ENCODE results near the gene GAPDHS. TPM values are rescaled to one million over a fixed set of nuclear protein-coding genes. Genes with fewer than 3 reads are reported as not detected.

The GAPDHS gene
- total RNA-seq, 2 donors from 2014 or later = 13.4 TPM; not detected in 1

- Histone ChIP-seq H3K36me3 (no peaks in the 10 kb centered on the region), H3K4me1 (replicated peaks) (no peaks in the 10 kb centered on the region), H3K27ac (no peak overlapping the region), H3K9me3 (no peaks in the 10 kb centered on the region), H3K27me3 (replicated peaks; ENCODE audit: insufficient read depth) (peaks cover 4% of the 10 kb centered on the region), H3K4me3 (no peak overlapping the region)
- intact Hi-C loops (cut with DNase I) = no loop called here
- 87% methylated on average over 16 of the region's 16 CpGs for WGBS
- no peak for DNase-seq (ENCODE audit: low spot score)
- TF ChIP-seq CTCF (IDR thresholded peaks at IDR 0.05) (no peak), POLR2AphosphoS5 (IDR thresholded peaks at IDR 0.05) (no peak), POLR2A (IDR thresholded peaks at IDR 0.05) (no peak)
These were observed 23.7 kb downstream of the GAPDHS start for GRCh38 chr19:35556846-35557538.

GRCh38 chr19:35557539-35558399, 24.5 kb downstream of the GAPDHS start:
- DNase-seq (ENCODE audit: low spot score) = peak; percentile 42
- no peak for TF ChIP-seq POLR2AphosphoS5 (IDR thresholded peaks at IDR 0.05)
- TF ChIP-seq CTCF (IDR thresholded peaks at IDR 0.05) = no peak
- no peak for TF ChIP-seq POLR2A (IDR thresholded peaks at IDR 0.05)
- peaks cover 4% of the 10 kb centered on the region for H3K27me3 ChIP-seq (replicated peaks; ENCODE audit: insufficient read depth)

GRCh38 chr19:35558400-35559280, 25.4 kb downstream of the GAPDHS start:
- peaks cover 6% of the 10 kb centered on the region for H3K27me3 ChIP-seq (replicated peaks; ENCODE audit: insufficient read depth)
- 30% methylated on average over 45 of the region's 53 CpGs for WGBS
- peak overlapping the region in 1 of 2 donors; percentile 24 for H3K4me3 ChIP-seq
- no peak for TF ChIP-seq CTCF (IDR thresholded peaks at IDR 0.05)
- no peak for TF ChIP-seq POLR2A (IDR thresholded peaks at IDR 0.05)
- TF ChIP-seq POLR2AphosphoS5 (IDR thresholded peaks at IDR 0.05) = no peak
- no peak for DNase-seq (ENCODE audit: low spot score)
- H3K4me1 ChIP-seq (replicated peaks) = no peaks in the 10 kb centered on the region
- H3K9me3 ChIP-seq = no peaks in the 10 kb centered on the region
- H3K27ac ChIP-seq = no peak overlapping the region
- intact Hi-C loops (cut with DNase I) = no loop called here
- H3K36me3 ChIP-seq = no peaks in the 10 kb centered on the region

More at GRCh38 chr19:35557539-35558399, 24.5 kb downstream of the GAPDHS start:
- no peaks in the 10 kb centered on the region for H3K36me3 ChIP-seq
- 4% methylated on average over 49 of the region's 60 CpGs for WGBS
- peak overlapping the region in 1 of 2 donors; percentile 24 for H3K4me3 ChIP-seq
- no peaks in the 10 kb centered on the region for H3K9me3 ChIP-seq
- no peaks in the 10 kb centered on the region for H3K4me1 ChIP-seq (replicated peaks)
- no peak overlapping the region for H3K27ac ChIP-seq
- intact Hi-C loops (cut with DNase I) = no loop called here

- H3K4me3 ChIP-seq = no peak overlapping the region
- peaks cover 8% of the 10 kb centered on the region for H3K27me3 ChIP-seq (replicated peaks; ENCODE audit: insufficient read depth)
- H3K27ac ChIP-seq = no peak overlapping the region
- TF ChIP-seq POLR2AphosphoS5 (IDR thresholded peaks at IDR 0.05) = no peak
- no peak for TF ChIP-seq CTCF (IDR thresholded peaks at IDR 0.05)
- H3K4me1 ChIP-seq (replicated peaks) = no peaks in the 10 kb centered on the region
- WGBS = 50% methylated on average over 11 of the region's 11 CpGs
- intact Hi-C loops (cut with DNase I) = no loop called here
- no peak for DNase-seq (ENCODE audit: low spot score)
- H3K36me3 ChIP-seq = no peaks in the 10 kb centered on the region
- no peaks in the 10 kb centered on the region for H3K9me3 ChIP-seq
These were observed 26.0 kb downstream of the GAPDHS start for GRCh38 chr19:35559281-35559659.
